DOHH2 (cell line): ENCODE results near the gene MEGF11.

ENCODE experiments used
- CTCF ChIP-seq: fragments of 200-600 bp; sonication (generic); IDR thresholded peaks from one replicate; pipeline ENCODE4 v1.5.1; 2014; ENCODE audit warnings: antibody characterized with exemption, mild to moderate bottlenecking, low read depth, low read length; ENCODE audit not compliant: poor library complexity, severe bottlenecking
- EZH2phosphoT487 ChIP-seq: fragments of 200-600 bp; sonication (generic); IDR thresholded peaks from 2 replicates; pipeline ENCODE4 v1.6.1; 2017; ENCODE audit warnings: borderline replicate concordance, mild to moderate bottlenecking, antibody characterized with exemption, low read length, moderate library complexity, mixed read lengths

- TF ChIP-seq CTCF (no peak), EZH2phosphoT487 (no peak)
These were observed 27.8 kb downstream of the MEGF11 start for GRCh38 chr15:66225656-66226274.
